HG03378 (cell line): ENCODE measurements around the gene MC1R.

Experiments used
- ATAC-seq: cut with Tn5 transposase; IDR thresholded peaks from one replicate; pipeline ENCODE4 v1.9.1; 2021; ENCODE audit warnings: mild to moderate bottlenecking, moderate library complexity; ENCODE audit not compliant: unreplicated experiment

MC1R gene

GRCh38 chr16:89895482-89896250 lies 23.0 kb upstream of the MC1R start:
- ATAC-seq = no peak

GRCh38 chr16:89897204-89897603 lies 21.5 kb upstream of the MC1R start:
- no peak for ATAC-seq

DNA sequence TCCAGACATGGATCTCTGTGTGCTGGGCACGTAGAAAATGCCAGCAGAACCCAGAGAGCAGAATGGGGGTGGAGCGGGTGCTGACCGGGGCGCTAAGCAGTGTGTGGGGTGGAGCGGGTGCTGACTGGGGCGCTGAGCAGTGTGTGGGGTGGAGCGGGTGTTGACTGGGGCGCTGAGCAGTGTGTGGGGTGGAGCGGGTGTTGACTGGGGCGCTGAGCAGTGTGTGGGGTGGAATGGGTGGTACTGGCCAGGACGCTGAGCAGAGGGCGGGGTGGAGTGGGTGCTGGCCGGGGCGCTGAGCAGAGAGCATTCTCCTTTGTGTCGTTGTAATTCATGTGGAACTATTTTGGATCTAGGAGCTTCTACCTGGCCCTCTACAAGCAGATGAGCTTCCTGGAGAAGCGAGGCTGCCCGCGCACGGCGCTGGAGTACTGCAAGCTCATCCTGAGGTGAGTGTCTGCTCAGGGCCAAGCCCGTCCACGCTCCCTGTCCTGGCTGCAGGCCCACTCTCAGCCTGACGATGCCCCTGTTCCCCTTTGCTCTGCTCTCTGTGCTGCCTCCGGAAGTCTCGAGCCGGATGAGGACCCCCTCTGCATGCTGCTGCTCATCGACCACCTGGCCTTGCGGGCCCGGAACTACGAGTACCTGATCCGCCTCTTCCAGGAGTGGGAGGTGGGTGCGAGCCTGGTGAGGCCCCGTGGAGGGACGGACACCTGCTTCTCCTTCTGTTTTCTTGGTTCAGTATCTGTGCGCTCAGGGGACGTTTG lies 20.3 kb upstream of the MC1R start:
- ATAC-seq = no peak

DNA sequence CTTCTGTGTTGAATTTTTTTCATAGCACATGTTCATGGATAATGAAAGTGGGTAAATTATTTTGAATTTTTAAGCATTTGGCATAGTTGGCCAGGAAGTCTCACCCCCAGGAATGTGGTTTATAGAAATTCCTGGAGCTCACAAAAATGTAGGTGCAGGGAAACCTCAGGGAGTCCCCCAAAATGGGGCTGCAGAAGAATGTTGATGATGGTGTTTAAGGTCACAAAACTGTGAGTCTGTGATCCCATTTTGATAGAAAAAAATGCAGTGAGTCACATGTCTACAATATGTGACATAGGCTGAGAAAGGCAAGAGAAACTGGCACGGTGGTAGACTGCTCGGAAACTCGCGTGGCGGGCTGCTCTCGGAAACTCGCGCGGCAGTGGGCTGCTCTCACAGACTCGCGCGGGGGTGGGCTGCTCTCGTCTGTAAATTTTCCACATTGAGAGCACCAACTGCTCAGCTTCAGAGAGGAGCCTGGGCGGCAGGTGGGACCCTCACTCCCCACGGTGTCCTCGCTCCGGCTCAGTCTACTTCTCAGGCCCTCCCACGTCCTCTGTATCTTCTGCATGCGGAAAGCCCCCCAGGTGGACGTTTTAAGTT lies 18.7 kb upstream of the MC1R start:
- ATAC-seq = no peak

- ATAC-seq = no peak
These were observed 17.8 kb upstream of the MC1R start for GRCh38 chr16:89900885-89901284.

GRCh38 chr16:89902980-89903379 lies 15.7 kb upstream of the MC1R start:
- no peak for ATAC-seq

GRCh38 chr16:89903908-89904515 lies 14.7 kb upstream of the MC1R start:
- ATAC-seq = no peak

GRCh38 chr16:89904606-89905510 lies 13.8 kb upstream of the MC1R start:
- no peak for ATAC-seq

- no peak for ATAC-seq
These were observed 13.0 kb upstream of the MC1R start for GRCh38 chr16:89905511-89906139.

DNA sequence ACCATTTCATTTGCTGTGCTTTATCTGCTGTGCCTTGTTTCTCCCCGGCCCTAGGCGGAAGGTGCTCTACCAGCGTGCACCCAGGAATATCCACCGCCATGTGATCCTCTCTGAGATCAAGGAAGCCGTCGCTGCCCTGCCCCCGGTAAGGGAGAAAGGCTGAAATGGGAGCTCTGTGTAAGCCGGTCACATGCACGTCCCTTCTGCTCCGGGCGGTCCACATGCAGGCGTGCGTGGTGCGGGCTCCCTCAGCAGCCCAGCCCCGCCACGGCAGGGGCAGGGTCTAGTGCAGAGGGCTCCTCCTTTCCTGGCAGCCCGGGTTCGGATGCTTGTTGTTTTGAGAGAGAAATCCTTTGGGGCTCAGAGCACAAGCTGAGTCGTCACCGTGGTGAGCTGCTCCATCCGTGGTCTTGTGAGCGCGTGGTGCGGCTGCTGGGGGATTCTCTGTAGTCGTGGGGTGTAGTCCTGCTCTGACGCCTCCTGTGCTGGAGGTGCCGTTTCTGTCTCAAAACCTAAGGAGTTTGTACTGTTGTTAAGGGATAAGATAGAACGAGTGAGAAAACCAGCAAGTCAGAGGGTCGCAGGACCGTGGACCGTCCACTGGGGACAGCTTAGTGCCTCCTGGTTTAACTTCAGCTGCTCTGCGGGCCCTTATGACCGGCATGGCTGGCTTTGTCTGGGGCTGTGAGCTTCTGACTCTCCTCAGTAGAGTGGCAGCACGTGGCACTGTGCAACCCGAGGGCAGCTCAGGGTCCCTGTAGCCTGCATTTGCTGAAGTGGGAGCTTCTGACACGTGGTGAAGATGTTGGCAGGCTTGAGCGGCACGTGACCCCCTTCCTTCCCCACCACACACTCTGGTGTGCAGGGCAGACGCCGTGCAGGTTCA lies 12.3 kb upstream of the MC1R start:
- no peak for ATAC-seq

DNA sequence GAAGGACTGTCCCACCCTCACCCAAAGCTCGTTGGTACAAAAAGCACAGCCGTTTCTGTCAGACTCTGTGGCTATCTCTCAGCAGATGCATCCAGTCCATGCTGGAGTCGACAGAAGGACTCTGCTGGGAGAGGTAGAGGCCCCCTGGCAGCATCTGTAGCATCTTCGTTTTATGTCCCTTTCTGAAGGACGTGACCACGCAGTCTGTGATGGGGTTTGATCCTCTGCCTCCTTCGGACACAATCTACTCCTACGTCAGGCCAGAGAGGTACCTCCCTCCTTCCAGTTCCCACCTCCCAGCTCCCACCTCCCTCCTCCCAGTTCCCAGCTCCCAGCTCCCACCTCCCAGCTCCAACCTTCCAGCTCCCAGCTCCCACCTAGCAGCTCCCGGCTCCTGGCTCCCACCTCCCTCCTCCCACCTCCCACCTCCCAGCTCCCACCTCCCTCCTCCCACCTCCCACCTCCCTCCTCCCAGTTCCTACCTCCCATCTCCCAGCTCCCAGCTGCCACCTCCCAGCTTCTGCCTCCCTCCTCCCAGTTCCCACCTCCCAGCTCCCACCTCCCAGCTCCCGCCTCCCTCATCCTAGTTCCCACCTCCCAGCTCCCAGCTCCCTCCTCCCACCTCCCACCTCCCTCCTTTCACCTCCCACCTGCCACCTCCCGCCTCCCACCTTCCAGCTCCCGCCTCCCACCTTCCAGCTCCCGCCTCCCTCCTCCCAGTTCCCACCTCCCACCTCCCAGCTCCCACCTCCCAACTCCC lies 11.4 kb upstream of the MC1R start:
- no peak for ATAC-seq

DNA sequence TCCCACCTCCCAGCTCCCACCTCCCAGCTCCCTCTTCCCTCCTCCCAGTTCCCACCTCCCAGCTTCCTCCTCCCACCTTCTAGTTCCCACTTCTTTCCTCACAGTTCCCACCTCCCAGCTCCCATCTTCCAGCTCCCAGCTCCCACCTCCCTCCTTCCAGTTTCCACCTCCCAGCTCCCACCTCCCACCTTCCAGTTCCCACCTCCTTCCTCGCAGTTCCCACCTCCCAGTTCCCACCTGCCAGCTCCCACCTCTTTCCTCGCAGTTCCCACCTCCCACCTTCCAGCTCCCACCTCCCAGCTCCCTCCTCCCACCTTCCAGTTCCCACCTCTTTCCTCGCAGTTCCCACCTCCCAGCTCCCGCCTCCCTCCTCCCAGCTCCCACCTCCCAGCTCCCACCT lies 10.4 kb upstream of the MC1R start:
- no peak for ATAC-seq

DNA sequence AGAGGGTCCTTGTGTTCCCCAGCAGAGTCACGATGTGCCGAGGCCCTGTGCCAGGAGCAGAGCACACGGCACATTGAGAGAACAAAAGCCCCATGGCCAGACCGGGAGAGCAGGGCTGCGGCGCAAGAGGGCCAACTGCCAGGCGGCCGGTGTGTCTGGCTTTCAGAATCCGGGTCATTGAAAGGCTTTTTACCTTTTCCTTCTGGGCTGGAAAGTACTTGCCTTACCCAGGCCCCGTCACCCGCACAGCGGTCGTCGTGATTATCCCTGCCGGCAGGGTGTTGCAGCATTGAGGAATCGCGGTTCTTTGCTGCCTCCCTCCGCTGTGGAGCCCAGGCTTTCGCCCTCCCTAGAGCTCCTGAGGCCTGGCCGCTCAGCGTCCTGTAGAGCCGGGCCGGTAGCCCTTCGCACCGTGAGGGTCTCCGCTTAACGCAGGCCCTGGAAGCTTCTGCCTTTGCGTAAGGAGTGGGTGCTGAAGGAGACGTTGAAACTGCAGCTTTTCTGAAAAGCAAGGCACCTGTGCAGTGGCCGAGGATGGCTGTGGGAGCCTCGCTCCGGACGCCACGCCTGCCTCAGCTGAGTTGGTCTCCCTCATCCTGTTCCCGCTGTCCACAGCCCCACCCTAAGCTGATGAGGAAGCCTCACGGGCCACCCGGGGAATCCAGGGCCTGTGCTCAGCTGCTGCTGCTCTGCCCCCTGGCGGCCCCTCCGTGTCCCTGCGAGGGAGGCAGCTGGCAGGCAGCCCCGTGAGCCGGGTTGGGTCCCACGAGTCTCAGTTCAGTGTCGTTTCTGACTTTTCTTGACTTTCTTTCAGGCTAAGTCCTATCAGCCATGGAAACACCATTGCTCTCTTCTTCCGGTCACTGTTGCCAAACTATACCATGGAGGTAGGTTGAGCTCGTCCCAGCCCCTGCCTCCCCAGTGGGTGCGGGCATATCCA lies 8.6 kb upstream of the MC1R start:
- ATAC-seq = no peak

DNA sequence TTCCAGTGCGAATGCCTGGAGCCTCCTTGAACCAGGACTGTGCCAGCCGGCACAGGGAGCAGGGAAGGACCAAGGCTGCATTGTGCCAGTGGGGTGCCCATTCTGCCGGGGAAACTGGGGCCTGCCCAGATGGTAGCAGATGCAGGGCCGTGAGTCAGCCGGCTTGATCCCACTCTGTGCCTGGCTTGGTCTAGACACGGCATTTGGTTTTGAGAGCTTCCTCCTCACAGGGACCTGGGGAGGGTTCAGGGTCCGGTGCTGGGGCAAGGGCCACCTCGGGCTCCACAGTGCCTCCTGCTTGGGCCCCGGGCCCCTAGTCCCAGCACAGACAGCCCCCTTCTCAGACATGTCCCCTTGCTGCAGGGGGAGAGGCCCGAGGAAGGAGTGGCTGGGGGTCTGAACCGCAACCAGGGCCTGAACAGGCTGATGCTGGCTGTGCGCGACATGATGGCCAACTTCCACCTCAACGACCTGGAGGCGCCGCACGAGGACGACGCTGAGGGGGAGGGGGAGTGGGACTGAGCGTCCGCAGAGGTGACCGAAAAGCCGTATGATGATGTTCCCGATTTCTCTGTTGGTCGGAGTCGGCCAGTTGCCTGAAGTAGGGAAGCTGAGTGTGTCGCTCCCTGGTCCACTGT lies 7.8 kb upstream of the MC1R start:
- no peak for ATAC-seq

DNA sequence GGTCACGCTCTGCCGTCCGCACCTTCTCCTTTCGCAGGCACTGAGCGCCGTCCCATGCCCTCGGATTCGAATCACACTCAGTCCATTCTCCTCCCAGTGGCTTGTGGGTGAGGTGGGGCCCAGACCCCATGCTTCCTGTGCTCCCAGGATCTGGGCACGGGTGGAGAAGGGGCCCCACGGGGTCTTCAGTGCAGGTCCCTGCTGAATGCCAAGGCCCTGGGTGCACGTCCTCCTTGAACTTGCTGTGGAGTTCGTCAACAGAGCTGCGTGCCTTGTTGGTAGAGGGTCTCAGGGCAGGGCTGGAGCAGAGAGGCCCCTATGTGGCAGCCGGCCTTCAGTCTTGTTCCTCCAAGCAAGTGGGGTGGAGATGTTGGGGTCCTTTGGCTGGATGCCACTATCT lies 7.3 kb upstream of the MC1R start:
- no peak for ATAC-seq

- no peak for ATAC-seq
These were observed 6.5 kb upstream of the MC1R start for GRCh38 chr16:89912143-89912542.

DNA sequence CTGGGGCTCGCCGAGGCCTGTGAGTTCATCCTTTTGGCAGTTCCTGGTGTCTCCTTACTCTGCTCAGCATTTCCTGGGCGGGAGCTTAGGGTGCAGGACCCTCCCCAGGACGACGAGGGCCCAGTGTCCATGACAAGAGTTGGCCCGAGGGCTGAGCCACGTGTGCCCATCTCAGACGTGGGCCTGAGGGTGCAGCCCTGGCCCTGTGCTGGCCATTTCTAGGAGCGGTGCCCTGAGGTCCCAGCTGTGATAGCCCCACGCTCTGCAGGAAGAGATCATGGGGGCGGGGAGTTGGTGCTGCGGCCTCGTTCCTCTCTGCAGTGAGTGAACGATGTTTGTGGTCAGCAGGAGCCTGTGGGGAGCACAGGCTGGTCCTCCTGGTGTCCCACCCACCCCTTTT lies 6.0 kb upstream of the MC1R start:
- ATAC-seq = no peak
